C4-2B (cell line): Measurements from ENCODE around the gene CAMTA1.

ENCODE experiments used
- ZFX ChIP-seq: fragments of 450-650 bp; IDR thresholded peaks from 2 replicates; pipeline ENCODE4 v1.6.1; 2017
- TF ChIP-seq, protein P1 (sequence below): fragments of 450-650 bp; conservative IDR thresholded peaks from 2 replicates; pipeline ENCODE4 v1.5.1; 2017; ENCODE audit warnings: mild to moderate bottlenecking

GRCh38 chr1:7085521-7085920 is 300.3 kb downstream of the CAMTA1 start:
- TF ChIP-seq, protein P1, sequence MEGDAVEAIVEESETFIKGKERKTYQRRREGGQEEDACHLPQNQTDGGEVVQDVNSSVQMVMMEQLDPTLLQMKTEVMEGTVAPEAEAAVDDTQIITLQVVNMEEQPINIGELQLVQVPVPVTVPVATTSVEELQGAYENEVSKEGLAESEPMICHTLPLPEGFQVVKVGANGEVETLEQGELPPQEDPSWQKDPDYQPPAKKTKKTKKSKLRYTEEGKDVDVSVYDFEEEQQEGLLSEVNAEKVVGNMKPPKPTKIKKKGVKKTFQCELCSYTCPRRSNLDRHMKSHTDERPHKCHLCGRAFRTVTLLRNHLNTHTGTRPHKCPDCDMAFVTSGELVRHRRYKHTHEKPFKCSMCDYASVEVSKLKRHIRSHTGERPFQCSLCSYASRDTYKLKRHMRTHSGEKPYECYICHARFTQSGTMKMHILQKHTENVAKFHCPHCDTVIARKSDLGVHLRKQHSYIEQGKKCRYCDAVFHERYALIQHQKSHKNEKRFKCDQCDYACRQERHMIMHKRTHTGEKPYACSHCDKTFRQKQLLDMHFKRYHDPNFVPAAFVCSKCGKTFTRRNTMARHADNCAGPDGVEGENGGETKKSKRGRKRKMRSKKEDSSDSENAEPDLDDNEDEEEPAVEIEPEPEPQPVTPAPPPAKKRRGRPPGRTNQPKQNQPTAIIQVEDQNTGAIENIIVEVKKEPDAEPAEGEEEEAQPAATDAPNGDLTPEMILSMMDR: no peak
- TF ChIP-seq ZFX: no peak
